ENCODE results near the gene FTO. TPM values are rescaled to one million over a fixed set of nuclear protein-coding genes. Genes with fewer than 3 reads are reported as not detected.

FTO gene
- total RNA-seq, 1 experiment from 2014 or later: 78.3 TPM

- no peak overlapping the region for H3K4me3 Mint-ChIP-seq (ENCODE audit: unreplicated experiment)
- Histone ChIP-seq H3K36me3 (ENCODE audit: control insufficient read depth, insufficient read depth, low read length) (no peaks in the 10 kb centered on the region), H3K4me1 (peaks cover 66% of the 10 kb centered on the region), H3K4me3 (ENCODE audit: low read depth, low read length) (no peak overlapping the region), H3K9me3 (no peaks in the 10 kb centered on the region), H3K27me3 (replicated peaks; ENCODE audit: control insufficient read depth, insufficient read depth, low read length) (no peaks in the 10 kb centered on the region)
- DNase-seq: no peak
- ChIA-PET CTCF (no interaction called here), POLR2A (interaction anchor here (0.5 kb wide), 1 partner anchor 113 kb away, joined by 3 read pairs; no protein-coding TSS in a partner anchor)
- H3K27me3 Mint-ChIP-seq (ENCODE audit: insufficient read depth, unreplicated experiment): no peaks in the 10 kb centered on the region
- BruUV-seq (replicated peaks): no TSS peak
- no peak overlapping the region for H3K27ac Mint-ChIP-seq (ENCODE audit: unreplicated experiment)
- no peaks in the 10 kb centered on the region for H3K9me3 Mint-ChIP-seq (ENCODE audit: unreplicated experiment)
- H3K36me3 Mint-ChIP-seq (ENCODE audit: insufficient read depth, unreplicated experiment): no peaks in the 10 kb centered on the region
- H3K4me1 Mint-ChIP-seq (ENCODE audit: low read depth, unreplicated experiment): peaks cover 61% of the 10 kb centered on the region
- no peak for TF ChIP-seq CTCF (IDR thresholded peaks at IDR 0.05; ENCODE audit: insufficient read depth in 1 of 2, low read depth in 1 of 2, low read length in 1 of 2, severe bottlenecking in 1 of 2, unreplicated experiment in 1 of 2)
- intact Hi-C loops (cut with micrococcal nuclease; ENCODE audit: unreplicated experiment): loop anchor here (1.0 to 10.0 kb wide), 4 partner anchors 282 to 753 kb away; no protein-coding TSS in a partner anchor
Observed at GRCh38 chr16:54174750-54175149, 470.8 kb downstream of the FTO start.

- peak overlapping the region; percentile 60 for H3K4me3 Mint-ChIP-seq (ENCODE audit: unreplicated experiment)
- H3K27ac Mint-ChIP-seq (ENCODE audit: unreplicated experiment): peak overlapping the region; percentile 55
- no peaks in the 10 kb centered on the region for H3K9me3 Mint-ChIP-seq (ENCODE audit: unreplicated experiment)
- H3K27me3 ChIP-seq (replicated peaks; ENCODE audit: control insufficient read depth, insufficient read depth, low read length): no peaks in the 10 kb centered on the region
- BruUV-seq (replicated peaks): no TSS peak
- H3K27me3 Mint-ChIP-seq (ENCODE audit: insufficient read depth, unreplicated experiment): no peaks in the 10 kb centered on the region
- POLR2A ChIA-PET: interaction anchor here (0.6 kb wide), 1 partner anchor 67 kb away, joined by 3 read pairs; no protein-coding TSS in a partner anchor
- H3K4me1 ChIP-seq: peaks cover 71% of the 10 kb centered on the region
- CTCF ChIA-PET: no interaction called here
- no peak for DNase-seq
- no peaks in the 10 kb centered on the region for H3K9me3 ChIP-seq
- no peak for TF ChIP-seq CTCF (IDR thresholded peaks at IDR 0.05; ENCODE audit: insufficient read depth in 1 of 2, low read depth in 1 of 2, low read length in 1 of 2, severe bottlenecking in 1 of 2, unreplicated experiment in 1 of 2)
- no peaks in the 10 kb centered on the region for H3K36me3 Mint-ChIP-seq (ENCODE audit: insufficient read depth, unreplicated experiment)
- H3K4me3 ChIP-seq (ENCODE audit: low read depth, low read length): no peak overlapping the region
- peaks cover 65% of the 10 kb centered on the region for H3K4me1 Mint-ChIP-seq (ENCODE audit: low read depth, unreplicated experiment)
- intact Hi-C loops (cut with micrococcal nuclease; ENCODE audit: unreplicated experiment): loop anchor here (1.0 to 10.0 kb wide), 4 partner anchors 283 to 752 kb away; no protein-coding TSS in a partner anchor
- H3K36me3 ChIP-seq (ENCODE audit: control insufficient read depth, insufficient read depth, low read length): no peaks in the 10 kb centered on the region
Observed at GRCh38 chr16:54175169-54175551, 471.2 kb downstream of the FTO start.

- peak overlapping the region; percentile 55 for H3K27ac Mint-ChIP-seq (ENCODE audit: unreplicated experiment)
- Histone ChIP-seq H3K4me1 (peaks cover 77% of the 10 kb centered on the region), H3K9me3 (no peaks in the 10 kb centered on the region), H3K4me3 (ENCODE audit: low read depth, low read length) (peak overlapping the region; percentile 6; the same call in 1 of the 2 replicates), H3K36me3 (ENCODE audit: control insufficient read depth, insufficient read depth, low read length) (no peaks in the 10 kb centered on the region), H3K27me3 (replicated peaks; ENCODE audit: control insufficient read depth, insufficient read depth, low read length) (no peaks in the 10 kb centered on the region)
- H3K9me3 Mint-ChIP-seq (ENCODE audit: unreplicated experiment): no peaks in the 10 kb centered on the region
- no peak for TF ChIP-seq CTCF (IDR thresholded peaks at IDR 0.05; ENCODE audit: insufficient read depth in 1 of 2, low read depth in 1 of 2, low read length in 1 of 2, severe bottlenecking in 1 of 2, unreplicated experiment in 1 of 2)
- intact Hi-C loops (cut with micrococcal nuclease; ENCODE audit: unreplicated experiment): loop anchor here (1.0 to 10.0 kb wide), 7 partner anchors 109 to 752 kb away; no protein-coding TSS in a partner anchor
- peaks cover 71% of the 10 kb centered on the region for H3K4me1 Mint-ChIP-seq (ENCODE audit: low read depth, unreplicated experiment)
- peak overlapping the region; percentile 60 for H3K4me3 Mint-ChIP-seq (ENCODE audit: unreplicated experiment)
- ChIA-PET CTCF (no interaction called here), POLR2A (interaction anchor here (0.6 kb wide), 1 partner anchor 68 kb away, joined by 3 read pairs; no protein-coding TSS in a partner anchor)
- H3K27me3 Mint-ChIP-seq (ENCODE audit: insufficient read depth, unreplicated experiment): no peaks in the 10 kb centered on the region
- H3K36me3 Mint-ChIP-seq (ENCODE audit: insufficient read depth, unreplicated experiment): no peaks in the 10 kb centered on the region
- BruUV-seq (replicated peaks): no TSS peak
- DNase-seq: peak in 1 of 2 experiments; percentile 65
Observed at GRCh38 chr16:54175552-54176375, 471.8 kb downstream of the FTO start.
